IPS-20b (cell line): ENCODE results near the gene NADSYN1.
"Not testable (repeated sequence)": the region's sequence is repeated elsewhere in the genome, so short reads cannot be mapped to it uniquely, and the experiment has no call there.

Source experiments
- H3K27ac ChIP-seq: one replicate; pipeline ENCODE4 v1.5.1; 2013; ENCODE audit warnings: low read length
- H3K27me3 ChIP-seq: 2 replicates; pipeline ENCODE4 v1.6.1; 2013; ENCODE audit warnings: mild to moderate bottlenecking, low read length, inconsistent platforms; ENCODE audit not compliant: insufficient read depth
- H3K36me3 ChIP-seq: 2 replicates; pipeline ENCODE4 v1.6.1; 2013; ENCODE audit warnings: low read depth, mild to moderate bottlenecking, inconsistent platforms, low read length, moderate library complexity; ENCODE audit not compliant: insufficient read depth
- H3K4me1 ChIP-seq: 2 replicates; pipeline ENCODE4 v1.6.1; 2013; ENCODE audit warnings: mild to moderate bottlenecking, control low read depth, inconsistent platforms, low read length, moderate library complexity; ENCODE audit not compliant: insufficient read depth
- H3K4me3 ChIP-seq: 2 replicates; pipeline ENCODE4 v1.5.1; 2013; ENCODE audit warnings: mild to moderate bottlenecking, low read length, inconsistent platforms
- H3K9ac ChIP-seq: 2 replicates; pipeline ENCODE4 v1.6.1; 2013; ENCODE audit warnings: low read depth, mild to moderate bottlenecking, inconsistent platforms, low read length, moderate library complexity
- H3K9me3 ChIP-seq: 2 replicates; pipeline ENCODE4 v1.6.1; 2013; ENCODE audit warnings: mild to moderate bottlenecking, low read depth, low read length, inconsistent platforms; ENCODE audit not compliant: insufficient read depth

NADSYN1 gene

DNA sequence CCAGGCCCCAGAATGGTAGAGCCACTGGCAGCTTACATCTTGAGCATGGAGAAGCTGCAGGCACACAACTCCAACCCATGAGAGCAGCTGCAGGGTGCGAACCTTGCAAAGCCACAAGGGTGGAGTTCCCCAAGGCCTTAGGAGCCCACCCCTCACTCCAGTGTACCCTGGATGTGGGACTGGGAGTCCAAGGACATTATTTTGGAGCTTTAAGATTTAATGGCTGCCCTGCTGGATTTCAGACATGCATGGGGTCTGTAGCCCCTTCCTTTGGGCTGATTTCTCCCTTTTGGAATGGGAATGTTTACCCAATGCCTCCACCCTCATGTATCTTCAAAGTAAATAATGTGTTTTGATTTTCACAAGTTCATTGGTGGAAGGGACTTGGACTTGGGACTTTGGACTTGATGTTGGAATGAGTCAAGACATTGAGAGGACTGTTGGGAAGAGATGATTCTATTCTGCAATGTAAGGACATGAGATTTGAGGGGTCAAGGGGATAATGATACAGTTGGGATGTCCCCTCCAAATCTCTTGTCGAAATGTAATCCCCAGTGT, 73.0 kb downstream of the NADSYN1 start:
- Histone ChIP-seq H3K27ac (no peak overlapping the region), H3K9ac (no peak overlapping the region), H3K27me3 (no peaks in the 10 kb centered on the region)

DNA sequence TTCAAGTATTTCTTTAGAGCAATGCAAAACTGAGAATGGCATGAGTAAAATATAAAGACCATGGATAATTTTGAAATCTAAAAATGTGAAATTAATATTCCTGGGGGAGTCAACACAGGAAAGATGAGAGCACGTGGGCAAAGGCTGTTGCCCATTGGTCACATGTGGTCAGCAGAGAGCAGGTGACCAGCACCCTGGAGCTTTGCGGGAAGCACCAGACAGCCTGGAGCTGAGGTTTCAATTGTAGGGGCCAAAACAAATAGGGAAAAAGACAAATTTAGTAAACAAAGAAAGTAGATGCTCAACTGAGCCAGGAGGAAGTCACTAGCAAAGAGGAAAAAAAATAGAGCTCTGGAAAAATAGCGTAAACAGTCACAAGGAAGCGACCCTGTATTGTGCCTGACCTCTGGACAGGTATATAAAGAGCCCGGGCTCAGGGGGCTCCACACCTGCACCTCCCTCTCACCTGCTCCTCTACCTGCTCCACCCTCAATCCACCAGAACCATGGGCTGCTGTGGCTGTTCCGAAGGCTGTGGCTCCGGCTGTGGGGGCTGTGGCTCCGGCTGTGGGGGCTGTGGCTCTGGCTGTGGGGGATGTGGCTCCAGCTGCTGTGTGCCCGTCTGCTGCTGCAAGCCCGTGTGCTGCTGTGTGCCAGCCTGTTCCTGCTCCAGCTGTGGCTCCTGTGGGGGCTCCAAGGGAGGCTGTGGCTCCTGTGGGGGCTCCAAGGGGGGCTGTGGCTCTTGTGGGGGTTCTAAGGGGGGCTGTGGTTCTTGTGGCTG, 74.0 kb downstream of the NADSYN1 start, which contains the start of gene KRTAP5-7:
Gene KRTAP5-7, plus strand, starts transcription at position 472 of the 780 bp plus-strand sequence. Its CDS starts 34 bp downstream, at position 506.
- not testable (repeated sequence) for H3K4me3 ChIP-seq, H3K27me3 ChIP-seq, H3K9me3 ChIP-seq, H3K9ac ChIP-seq, H3K4me1 ChIP-seq, H3K36me3 ChIP-seq, H3K27ac ChIP-seq

More for the DNA sequence above, 73.0 kb downstream of the NADSYN1 start:
- Histone ChIP-seq H3K9me3 (no peaks in the 10 kb centered on the region), H3K36me3 (no peaks in the 10 kb centered on the region), H3K4me3 (no peak overlapping the region), H3K4me1 (no peaks in the 10 kb centered on the region)

DNA sequence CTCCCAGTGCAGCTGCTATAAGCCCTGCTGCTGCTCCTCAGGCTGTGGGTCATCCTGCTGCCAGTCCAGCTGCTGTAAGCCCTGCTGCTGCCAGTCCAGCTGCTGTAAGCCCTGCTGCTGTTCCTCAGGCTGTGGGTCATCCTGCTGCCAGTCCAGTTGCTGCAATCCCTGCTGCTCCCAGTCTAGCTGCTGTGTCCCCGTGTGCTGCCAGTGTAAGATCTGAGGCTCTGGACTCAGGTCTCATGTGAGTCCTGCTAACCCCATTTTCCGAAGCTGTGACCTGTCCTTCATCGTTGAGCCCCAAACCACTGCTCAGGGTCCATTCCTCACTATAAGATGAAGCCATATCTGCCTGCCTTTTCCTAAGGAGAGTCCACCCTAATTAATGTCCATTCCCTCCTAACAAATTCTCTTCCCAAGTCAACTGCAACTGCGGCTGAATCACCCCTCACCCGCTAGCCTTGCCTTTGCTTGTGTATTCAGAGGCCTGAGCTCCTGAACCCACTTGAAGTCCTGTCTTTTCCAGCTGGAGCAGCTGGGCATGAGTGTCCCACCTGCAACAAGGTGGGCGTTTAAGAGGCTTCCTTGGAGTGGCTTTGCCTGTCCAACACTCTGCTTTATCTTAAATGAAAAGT, 74.7 kb downstream of the NADSYN1 start:
- no peak overlapping the region for H3K9ac ChIP-seq
- no peaks in the 10 kb centered on the region for H3K4me1 ChIP-seq
- no peaks in the 10 kb centered on the region for H3K36me3 ChIP-seq
- no peak overlapping the region for H3K4me3 ChIP-seq
- H3K27me3 ChIP-seq, result no peaks in the 10 kb centered on the region
- no peaks in the 10 kb centered on the region for H3K9me3 ChIP-seq
- no peak overlapping the region for H3K27ac ChIP-seq

DNA sequence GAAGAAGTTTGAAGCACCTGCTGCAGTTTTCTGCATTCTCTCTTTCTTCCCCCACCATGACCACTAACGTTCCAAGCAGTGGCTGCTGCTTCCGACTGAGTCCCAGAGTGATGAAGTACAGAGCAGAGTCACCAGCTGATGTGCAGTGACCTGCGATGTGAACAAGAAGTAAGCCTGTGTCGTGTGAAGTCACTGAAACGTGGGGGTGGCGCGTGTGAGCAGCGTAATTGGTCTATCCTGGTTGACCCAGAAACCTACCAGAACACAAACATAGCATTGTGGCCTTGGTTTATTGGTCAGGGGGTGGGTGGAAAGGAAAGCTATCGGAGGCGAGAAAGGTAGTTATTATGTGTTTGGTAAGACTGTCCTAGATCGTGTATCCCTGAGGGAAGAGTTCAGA, 77.6 kb downstream of the NADSYN1 start:
- Histone ChIP-seq H3K27me3 (no peaks in the 10 kb centered on the region), H3K27ac (no peak overlapping the region), H3K9ac (no peak overlapping the region), H3K9me3 (no peaks in the 10 kb centered on the region), H3K4me3 (no peak overlapping the region), H3K36me3 (no peaks in the 10 kb centered on the region), H3K4me1 (no peaks in the 10 kb centered on the region)

DNA sequence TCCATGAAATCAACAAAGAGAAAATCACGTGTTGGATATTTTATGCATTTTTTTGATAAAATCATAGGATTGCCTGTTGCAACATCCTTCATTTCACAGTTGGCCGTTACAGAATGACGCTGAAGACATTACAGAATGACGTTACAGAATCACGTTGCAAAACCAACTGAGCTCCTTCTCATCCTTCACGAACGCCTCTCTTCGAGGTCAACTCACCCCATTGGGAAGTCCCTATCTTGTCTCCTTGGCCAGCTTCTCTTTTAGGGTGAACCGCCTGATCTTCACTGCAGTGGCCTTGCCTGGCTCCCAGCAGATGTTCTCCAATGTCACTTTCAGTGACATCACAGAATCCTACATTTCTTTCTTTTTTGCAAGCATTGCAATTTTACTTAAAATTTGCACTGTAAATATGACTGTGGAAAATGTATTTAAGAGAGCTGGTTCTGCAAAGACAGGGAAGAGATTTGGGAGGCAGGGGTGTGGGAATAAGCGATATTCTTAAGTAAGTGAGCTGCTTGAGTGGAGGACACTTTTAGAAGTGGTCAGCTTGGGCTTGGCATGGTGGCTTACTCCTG, 79.1 kb downstream of the NADSYN1 start:
- H3K9me3 ChIP-seq, result no peaks in the 10 kb centered on the region
- H3K27me3 ChIP-seq, result no peaks in the 10 kb centered on the region
- no peaks in the 10 kb centered on the region for H3K36me3 ChIP-seq
- H3K9ac ChIP-seq, result no peak overlapping the region
- no peaks in the 10 kb centered on the region for H3K4me1 ChIP-seq
- H3K4me3 ChIP-seq, result no peak overlapping the region
- no peak overlapping the region for H3K27ac ChIP-seq

DNA sequence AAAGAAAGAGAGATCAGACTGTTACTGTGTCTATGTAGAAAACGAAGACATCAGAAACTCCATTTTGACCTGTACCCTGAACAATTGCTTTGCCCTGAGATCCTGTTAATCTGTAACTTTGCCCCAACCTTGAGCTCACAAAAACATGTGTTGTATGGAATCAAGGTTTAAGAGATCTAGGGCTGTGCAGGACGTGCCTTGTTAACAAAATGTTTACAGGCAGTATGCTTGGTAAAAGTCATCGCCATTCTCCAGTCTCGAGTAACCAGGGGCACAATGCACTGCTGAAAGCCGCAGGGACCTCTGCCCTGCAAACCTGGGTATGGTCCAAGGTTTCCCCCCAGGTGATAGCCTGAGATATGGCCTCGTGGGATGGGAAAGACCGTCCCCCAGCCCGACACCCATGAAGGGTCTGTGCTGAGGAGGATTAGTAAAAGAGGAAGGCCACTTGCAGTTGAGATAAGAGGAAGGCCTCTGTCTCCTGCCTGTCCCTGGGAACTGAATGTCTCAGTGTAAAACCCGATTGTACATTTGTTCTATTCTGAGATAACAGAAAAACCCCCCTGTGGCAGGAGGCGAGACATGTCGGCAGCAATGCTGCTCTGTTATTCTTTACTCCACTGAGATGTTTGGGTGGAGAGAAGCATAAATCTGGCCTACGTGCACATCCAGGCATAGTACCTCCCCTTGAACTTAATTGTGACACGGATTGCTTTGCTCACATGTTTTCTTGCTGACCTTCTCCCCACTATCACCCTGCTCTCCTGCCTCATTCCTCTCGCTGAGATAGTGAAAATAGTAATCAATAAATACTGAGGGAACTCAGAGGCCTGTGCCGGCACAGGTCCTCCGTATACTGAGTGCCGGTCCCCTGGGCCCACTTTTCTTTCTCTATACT, 82.0 kb downstream of the NADSYN1 start:
- H3K27ac ChIP-seq, H3K9me3 ChIP-seq, H3K36me3 ChIP-seq, H3K9ac ChIP-seq, H3K4me1 ChIP-seq, H3K4me3 ChIP-seq, H3K27me3 ChIP-seq: not testable (repeated sequence)

DNA sequence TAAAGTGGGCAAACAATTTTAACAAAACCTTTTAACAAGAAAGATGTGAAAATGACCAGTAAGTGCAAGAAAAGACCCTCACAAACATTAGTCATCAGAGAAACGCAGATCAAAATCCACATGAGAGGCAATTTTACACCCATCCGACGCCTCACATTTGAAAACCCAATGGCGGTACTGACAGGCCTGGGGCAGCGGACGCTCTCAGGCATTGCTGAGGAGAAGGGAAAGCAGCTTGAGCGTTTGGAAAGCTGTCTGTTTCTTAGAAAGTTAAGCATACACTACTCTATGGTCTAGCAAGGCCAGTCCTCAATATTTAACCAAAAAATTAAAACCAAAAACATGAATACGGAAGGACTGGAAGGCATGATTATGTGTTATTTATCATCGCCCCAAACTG, 82.8 kb downstream of the NADSYN1 start:
- Histone ChIP-seq H3K9me3 (peaks cover 3% of the 10 kb centered on the region; the same call in 1 of the 2 replicates), H3K4me1 (no peaks in the 10 kb centered on the region), H3K27ac (no peak overlapping the region), H3K36me3 (no peaks in the 10 kb centered on the region), H3K27me3 (no peaks in the 10 kb centered on the region), H3K9ac (no peak overlapping the region), H3K4me3 (no peak overlapping the region)

DNA sequence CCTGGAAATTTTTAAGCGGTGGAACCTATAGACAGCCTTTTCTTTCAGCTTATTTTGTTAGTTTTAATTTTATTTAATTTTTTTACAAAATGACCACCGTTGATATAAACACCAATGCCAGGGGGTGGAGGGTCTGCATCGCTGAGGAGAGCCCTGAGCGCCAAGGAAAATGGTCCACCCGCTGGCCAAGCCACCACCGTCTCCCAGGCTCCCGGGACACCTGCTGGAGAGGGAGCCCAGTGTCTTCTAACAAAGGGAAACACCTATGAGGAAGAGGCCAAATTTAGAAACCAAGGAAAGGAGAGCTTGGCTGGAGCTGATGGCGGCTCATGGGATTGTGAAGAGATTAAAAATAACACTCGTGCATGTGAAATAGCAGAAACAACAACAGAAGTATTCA, 84.5 kb downstream of the NADSYN1 start:
- Histone ChIP-seq H3K27me3 (no peaks in the 10 kb centered on the region), H3K9ac (no peak overlapping the region), H3K4me1 (no peaks in the 10 kb centered on the region), H3K4me3 (no peak overlapping the region), H3K36me3 (no peaks in the 10 kb centered on the region), H3K9me3 (peaks cover 9% of the 10 kb centered on the region), H3K27ac (no peak overlapping the region)

DNA sequence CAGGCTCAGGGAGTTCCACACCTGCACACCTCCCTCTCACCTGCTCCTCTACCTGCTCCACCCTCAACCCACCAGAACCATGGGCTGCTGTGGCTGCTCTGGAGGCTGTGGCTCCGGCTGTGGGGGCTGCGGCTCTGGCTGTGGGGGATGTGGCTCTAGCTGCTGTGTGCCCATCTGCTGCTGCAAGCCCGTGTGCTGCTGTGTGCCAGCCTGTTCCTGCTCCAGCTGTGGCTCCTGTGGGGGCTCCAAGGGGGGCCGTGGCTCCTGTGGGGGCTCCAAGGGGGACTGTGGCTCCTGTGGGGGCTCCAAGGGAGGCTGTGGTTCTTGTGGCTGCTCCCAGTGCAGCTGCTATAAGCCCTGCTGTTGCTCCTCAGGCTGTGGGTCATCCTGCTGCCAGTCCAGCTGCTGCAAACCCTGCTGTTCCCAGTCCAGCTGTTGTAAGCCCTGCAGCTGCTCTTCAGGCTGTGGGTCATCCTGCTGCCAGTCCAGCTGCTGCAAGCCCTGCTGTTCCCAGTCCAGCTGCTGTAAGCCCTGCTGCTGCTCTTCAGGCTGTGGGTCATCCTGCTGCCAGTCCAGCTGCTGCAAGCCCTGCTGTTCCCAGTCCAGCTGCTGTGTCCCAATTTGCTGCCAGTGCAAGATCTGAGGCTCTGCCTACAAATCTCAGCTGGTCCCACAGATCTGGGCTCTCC, 85.1 kb downstream of the NADSYN1 start, which contains the start of gene KRTAP5-8:
Gene KRTAP5-8, plus strand, starts transcription at position 49 of the 689 bp plus-strand sequence. Its CDS starts 31 bp downstream, at position 80.
- H3K4me3 ChIP-seq, H3K9ac ChIP-seq, H3K27me3 ChIP-seq, H3K36me3 ChIP-seq, H3K9me3 ChIP-seq, H3K27ac ChIP-seq, H3K4me1 ChIP-seq: not testable (repeated sequence)

DNA sequence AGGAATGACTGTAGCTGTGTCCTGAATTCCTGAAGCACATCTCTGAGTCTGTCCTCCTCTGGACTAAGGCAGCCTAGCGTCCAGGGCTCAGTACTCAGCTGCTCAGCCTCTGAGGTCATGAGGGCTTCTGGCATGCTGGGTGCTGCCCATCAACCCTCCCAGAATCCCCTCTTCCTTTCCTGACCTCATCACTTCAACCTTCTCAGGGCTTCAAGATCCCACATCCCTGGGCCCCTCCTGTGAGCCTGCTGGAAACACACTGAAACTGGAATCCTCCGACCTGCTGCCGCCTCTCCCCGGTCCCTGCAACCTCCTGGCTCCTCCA, 85.6 kb downstream of the NADSYN1 start:
- H3K27me3 ChIP-seq, result no peaks in the 10 kb centered on the region; the same call in 1 of the 2 replicates
- H3K4me1 ChIP-seq, result no peaks in the 10 kb centered on the region
- no peak overlapping the region for H3K9ac ChIP-seq
- no peaks in the 10 kb centered on the region for H3K36me3 ChIP-seq
- H3K27ac ChIP-seq, result no peak overlapping the region
- H3K4me3 ChIP-seq, result no peak overlapping the region
- peaks cover 9% of the 10 kb centered on the region for H3K9me3 ChIP-seq

DNA sequence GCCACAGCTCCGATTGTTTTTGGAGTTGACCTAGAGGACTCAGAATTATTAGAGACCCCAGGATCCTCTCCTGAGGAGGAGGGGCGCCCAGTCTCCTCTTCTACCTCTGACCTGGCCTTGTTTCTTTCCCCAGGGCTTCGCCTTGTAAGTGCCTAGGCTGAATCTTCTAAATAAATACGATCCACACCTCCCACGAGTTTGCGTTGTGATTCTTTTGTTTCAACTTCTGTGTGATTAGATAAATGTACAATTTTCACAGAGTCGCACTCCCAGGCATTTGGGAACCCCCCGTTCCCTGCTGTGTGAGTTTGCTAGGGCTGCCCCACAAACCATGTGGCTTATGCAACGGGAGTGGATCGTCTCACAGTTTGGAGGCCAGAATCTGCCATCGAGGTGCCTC, 86.0 kb downstream of the NADSYN1 start:
- Histone ChIP-seq H3K27ac (no peak overlapping the region), H3K9ac (no peak overlapping the region), H3K36me3 (no peaks in the 10 kb centered on the region), H3K27me3 (no peaks in the 10 kb centered on the region; the same call in 1 of the 2 replicates), H3K9me3 (peaks cover 9% of the 10 kb centered on the region), H3K4me3 (no peak overlapping the region), H3K4me1 (0 out of 2 replicates have a peak, but pooled peaks cover 3% of the 10 kb centered on the region)
